HTERT RPE-1 (cell line): Measurements from ENCODE around the gene UBAC2.

ENCODE experiments used
- in situ Hi-C: fragments of 300-500 bp; cut with MboI; formaldehyde crosslinking; loops from 4 replicates; pipeline ENCODE4 v1.14.3; 2020; ENCODE audit warnings: low sequenced_read_pairs

UBAC2 gene

DNA sequence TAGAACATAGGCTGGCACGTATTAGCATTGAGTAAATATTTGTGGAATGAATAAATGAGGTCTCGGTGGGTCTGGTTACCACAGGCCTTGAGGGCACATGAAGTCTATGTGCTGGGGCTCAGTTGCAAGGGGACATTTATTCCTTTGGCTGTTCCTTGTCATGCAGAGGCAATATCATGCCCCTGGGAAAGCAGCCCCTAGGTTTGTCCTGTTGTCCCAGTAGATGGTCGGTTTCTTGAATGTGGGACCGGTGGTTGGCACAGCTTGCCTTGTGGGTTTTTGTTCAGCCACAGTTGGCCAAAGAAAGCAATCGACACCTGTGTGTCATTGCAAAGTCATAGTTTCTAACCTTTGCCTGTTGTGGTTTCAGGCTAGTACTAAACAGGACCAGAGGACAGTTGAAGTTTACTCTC lies 131.2 kb downstream of the UBAC2 start:
- in situ Hi-C loops = no loop called here

DNA sequence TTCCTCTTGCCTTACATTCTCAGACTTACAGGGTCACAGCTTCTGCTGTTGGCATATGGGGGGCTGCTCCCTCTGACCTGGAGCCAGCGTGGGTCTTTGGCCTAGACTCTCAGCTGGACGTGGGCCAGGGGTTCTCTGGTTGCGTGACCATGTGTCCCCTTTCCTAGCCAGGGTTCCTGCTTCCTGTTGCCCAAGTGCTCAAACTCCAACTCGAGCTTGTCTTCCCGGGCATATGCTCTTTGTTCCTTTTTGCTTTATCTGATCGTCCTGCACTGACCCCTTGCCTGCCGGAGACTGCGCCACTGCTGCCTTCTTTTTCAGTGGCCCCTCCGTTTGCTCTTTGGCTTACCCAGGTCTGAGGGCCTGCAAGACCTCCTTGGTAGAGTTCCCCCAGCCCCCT lies 131.8 kb downstream of the UBAC2 start:
- in situ Hi-C loops = no loop called here

DNA sequence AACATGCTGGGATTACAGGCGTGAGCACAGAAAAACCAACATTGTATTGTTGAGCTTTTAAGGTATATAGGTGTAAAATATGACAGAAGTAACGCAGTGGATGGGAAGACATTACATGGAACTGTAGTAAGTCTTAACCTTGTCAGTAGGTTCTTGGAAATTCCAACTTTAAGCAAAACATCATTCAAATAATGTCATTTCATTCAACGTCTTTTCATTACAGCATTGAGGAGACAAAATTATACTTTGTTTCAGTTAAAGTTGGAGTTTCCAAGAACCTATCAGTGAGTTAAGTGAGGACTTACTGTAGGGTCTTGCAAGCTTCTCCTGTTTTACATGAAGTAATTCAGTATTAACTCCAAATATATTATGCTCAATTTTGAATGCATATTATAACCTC lies 133.6 kb downstream of the UBAC2 start:
- in situ Hi-C loops = no loop called here

DNA sequence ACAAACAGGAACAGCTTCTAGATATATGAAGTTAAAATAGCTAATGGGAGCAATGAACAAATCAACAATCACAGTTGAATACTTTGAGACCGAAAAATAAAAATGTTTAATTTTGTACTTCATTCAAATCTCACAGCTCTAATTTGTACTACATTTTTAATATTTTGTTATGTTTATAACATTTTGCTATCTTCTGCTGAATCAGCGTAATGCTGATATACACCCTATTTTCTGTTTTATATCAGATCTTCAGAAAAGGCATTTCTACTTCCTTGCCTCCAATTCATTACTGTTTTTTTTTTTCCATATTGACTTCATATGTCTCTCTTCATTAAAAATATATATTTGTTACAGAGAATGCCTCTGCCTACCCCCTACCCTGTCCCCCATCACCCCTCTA lies 134.4 kb downstream of the UBAC2 start:
- in situ Hi-C loops = no loop called here

DNA sequence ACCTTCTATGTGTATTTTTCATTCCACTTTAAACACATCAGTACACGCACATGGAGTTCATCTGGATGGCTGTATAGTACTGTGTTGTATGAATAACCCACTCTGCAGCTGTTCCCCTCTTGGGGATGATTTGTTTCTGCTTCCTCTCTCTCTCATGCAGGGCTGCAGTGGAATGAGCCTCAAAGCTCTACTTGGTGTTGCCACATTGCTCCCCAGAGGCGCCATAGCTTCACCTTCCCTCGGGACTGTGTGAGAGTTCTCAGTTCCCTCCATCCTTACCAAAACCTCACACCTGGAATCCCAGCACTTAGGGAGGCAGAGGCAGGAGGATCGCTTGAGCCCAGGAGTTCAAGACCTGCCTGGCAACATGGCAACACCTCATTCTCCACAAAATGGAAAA lies 134.9 kb downstream of the UBAC2 start:
- in situ Hi-C loops = no loop called here

DNA sequence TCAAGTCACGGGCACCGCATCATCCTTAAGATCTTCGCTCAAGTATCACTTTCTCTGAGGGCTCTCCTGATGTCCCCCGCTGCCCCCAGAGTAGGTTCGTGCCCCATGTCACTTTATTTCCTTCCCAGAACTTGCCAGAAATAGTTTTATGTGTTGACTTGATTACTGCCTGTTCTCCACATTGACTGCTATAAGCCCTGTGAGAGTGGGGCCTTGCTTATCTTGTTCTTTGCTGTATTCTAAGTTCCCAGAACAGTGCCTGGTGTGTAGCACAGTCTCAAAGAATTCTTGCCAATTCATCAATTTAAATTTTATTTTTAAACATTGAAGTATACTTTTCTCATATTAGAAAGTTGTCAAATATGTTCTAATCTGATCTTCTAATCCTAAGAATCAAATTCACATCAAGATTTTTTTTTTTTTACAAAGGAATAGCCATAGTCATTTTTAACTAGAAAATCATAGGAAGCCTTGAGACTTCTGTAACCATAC lies 138.6 kb downstream of the UBAC2 start:
- in situ Hi-C loops = no loop called here

DNA sequence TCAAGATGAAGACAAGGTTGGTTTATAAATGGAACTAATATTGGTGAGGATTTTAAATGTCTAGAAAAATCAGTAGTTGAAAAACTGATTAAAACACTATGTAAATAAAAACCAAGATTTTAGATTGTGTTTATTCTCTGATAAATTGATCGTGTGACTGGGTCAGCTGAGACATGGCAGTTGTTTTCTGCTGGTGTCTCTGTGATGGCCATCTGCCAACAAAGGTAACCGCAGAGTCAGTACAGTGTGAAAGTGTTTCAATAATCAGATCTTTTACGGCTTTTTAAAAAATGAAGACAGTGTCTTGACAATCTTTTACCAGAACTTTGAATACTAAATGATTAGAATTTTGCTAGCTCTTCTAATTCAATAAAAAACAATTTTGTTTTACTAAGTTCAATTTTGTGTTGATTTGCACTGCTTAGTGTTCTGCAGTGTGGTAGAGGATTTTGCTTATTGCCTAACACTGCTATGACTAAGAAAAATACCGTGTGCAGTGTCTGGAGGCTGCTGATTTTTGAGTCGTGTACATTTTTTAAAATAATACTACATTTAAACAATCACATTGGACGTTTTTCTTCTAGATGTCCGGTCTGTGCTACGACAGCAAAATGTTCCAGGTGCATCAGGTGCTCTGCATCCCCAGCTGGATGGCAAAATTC lies 139.2 kb downstream of the UBAC2 start:
- in situ Hi-C loops = no loop called here

DNA sequence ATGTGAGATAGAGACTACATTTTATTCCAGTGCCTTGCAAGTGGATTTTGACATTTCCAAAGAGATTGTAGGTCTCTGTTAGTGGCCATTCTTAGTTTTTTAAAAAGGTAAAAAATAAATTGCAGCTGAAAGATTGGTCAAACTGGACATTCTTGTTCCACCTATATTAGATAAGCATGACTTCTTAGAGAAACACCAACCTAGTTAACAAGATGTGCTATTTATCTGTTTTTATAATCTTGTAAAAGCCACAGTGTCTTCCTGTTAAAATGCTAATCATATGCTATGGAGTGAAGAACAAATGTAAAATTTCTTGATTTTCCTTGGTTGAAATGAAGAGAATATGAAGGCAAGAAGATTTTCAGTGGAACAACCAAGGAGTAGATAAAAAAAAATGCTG lies 140.0 kb downstream of the UBAC2 start:
- in situ Hi-C loops = no loop called here

DNA sequence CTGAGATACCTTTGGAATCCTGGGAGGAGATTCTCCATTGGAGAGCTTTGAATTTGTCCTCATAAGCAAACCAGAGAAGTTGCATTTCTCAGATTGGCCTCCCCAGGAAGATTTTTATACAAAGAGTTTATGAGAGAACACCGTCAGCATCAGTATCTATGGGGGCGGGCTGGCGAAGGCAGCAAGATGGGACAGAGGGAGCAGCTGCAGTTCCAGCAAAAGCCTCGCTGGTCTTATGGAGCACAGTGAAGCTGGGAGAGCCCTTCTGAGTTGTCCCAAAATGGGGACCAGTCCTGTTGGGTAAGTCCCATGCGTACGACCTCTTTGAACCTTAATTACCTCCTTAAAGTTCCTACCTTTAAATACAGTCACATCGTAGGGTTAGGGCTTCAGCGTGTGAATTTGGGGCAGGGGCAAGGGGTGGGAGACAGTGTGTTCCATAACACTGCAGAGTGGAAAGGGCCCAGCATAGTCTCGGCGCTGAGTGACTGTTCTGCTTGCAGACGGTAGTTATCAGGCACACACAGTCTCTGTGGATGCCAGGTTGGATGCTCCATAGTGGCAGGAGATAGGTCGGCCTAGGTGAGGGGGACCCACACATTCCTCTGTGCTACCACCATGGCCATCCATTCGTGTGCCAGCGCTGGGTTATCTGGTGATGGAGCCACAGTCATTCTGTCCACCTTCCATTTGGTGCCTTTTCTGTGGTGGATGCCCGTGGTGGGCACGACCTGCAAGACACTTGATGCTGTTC lies 141.5 kb downstream of the UBAC2 start:
- in situ Hi-C loops = no loop called here

DNA sequence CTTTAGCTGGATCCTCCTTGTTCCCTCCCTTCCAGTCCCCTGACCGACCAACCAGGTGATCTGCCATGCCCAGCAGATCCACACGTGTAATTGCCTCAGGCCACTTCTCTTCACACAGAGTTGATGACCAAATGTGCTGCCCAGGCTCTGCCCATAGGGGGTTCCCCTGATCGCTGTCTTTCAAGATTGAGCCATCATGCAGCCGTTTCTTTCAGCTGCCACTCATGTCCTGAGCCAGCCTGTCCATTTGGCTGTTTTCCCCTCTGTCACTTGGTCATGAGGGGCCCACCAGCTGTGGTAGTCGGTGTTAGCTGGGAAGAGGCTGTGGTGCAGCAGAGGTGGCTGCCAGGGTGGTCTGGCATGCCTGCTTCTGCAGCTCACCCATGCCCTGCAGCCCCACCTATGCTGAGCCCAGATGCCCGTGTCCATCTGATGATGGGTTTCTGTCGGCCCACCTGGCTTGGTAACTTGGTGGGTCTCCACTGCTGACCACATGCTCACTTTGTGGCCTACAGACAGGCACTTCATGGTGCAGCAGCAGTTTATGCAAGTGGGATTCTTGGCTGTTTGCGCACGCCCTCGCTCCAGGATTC lies 142.2 kb downstream of the UBAC2 start:
- in situ Hi-C loops = no loop called here

DNA sequence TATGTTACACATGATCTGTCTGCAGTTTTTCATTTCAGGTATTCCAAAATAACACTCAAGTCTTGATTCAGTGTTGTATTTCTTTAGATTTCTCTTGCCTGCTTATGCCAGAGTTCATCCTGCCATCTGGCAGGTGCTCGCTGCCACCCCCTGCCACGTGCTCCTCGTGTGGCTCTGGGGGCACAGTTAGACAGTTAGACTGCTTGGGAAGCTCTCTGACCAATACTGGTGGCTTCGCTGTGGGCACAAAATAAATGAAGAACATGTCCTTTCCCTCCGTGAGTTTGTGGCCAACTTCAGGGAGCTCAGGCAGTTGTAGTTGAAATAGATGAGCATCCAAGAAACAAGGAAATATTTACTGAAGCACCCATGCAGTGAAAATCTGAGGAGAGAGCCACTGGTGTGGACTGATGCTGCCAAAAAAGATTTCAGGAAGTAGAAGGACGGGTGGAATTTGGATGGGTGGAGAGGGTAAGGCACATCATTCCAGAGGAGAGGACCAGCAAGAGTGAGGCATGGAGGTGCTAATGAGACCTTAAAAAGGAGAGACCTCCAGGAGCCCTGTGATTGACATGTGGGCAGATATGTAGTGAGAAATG lies 144.1 kb downstream of the UBAC2 start:
- in situ Hi-C loops = no loop called here

DNA sequence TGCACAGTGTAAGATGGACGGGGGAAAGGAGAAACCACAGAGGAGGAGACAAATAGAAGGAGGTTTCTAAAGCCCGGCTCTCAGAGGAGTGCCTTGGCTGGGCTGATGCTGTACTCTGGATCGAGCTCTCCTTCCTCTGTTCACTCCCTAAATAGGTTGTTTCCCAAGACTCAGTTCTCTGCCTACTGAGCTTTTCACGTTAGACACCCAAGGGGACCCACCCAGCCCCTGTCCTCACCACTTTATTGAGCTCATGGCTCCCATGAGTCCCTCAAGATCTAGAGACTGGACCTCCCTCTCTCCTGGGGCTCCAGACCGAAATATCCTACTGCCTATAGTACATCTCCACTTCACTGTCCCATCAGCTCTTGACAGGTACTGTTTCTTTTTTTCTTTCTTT lies 144.7 kb downstream of the UBAC2 start:
- in situ Hi-C loops = no loop called here

DNA sequence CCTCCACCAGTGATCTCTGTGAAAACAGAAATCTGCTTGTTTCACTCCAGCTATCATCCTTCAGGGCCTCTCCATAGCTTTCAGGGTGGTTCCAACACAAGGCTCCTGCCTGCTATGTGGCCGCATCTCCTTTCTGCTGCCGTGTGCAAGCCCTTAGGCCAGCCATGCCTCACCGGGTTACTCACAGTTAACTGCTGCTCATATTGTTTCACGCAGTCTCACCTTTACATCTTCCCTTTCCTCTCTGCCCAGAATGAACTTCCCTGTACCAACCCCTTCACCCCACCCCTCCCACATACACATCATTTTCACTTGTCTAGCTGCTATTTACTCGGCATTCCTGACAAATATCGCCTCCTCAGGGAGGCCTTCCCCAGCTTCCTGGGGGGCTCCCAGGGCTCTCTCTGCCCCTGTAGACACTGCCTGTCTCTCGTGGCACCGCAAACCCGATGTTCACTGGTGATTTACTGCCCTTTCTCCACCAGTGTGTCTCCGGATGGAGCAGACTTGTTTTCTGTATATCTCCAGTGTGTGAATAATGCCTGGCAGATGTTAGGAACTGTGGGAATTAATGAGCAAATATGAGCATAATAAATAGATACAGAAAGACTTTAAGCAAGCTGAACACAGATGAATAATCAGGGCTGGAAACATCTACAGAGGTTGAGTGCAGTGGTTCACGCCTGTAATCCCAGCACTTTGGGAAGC lies 145.8 kb downstream of the UBAC2 start:
- in situ Hi-C loops = no loop called here

DNA sequence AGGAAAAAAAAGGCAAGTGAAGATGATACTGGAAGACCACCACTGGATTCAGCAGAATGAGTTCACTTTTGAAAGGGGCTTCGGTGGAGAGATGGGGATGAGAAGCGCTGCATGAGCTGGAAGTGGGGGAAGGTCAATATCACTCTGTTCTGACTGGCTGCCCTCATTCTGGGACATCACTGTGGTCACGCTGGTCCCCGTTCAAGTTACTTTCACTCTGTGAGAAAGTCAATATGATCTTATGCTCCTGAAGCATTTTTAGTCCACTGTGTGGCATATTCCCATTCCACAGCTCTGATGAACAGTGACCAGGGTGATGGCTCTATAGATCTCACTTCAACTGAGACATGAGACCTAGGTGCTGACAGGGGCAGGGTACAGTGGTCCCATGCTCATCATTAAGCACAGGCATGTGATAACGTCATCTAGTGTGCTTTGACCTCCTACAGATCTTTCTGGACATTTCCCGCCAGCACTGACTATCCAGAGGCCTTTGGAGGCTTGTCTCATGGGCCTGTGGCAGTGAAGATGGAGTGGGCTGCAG lies 146.8 kb downstream of the UBAC2 start:
- in situ Hi-C loops = no loop called here

DNA sequence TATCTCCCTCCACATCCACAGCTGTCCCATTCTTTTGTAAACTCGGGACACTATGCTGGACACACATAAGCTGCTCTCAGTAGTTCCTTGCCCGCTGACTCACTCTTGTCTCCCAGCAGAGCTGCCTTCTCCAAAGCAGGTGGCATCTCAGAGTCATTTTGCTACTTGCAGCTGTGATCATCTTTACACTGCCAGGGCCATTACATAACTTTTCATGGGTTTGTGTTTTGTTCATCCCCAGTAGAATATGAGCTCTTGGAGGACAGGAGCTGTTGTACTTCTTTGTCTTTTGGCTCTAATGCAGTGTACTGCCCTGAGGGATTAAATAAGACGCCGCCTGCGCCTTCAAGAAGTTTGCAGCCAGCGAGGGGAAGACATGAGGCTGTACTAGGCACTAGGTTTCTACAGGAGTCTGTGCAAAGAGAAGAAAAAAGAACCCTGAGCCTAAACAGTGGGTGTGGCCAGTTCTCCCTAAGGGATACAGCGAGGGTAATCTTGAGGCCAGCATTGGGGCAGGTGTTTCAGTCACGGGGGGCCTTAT lies 147.3 kb downstream of the UBAC2 start:
- in situ Hi-C loops = no loop called here

DNA sequence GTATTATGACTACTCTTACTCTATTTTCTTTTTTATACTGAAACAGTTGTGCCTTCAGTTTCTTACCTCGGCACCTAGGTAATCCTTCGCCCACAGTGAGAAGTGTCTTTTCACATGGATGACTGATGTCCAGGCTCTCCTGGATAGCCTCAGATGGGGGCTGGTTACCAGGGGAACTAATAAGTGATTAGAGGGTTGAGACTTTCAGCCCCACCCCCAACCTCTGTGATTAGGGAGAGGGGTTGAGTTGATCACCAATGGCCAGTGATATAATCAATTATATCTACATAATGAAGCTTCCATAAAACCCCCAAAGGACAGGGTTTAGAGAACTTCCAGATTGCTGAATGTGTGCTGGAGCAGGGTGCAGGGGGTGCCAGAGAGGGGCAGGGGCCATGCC lies 149.5 kb downstream of the UBAC2 start:
- in situ Hi-C loops = no loop called here

DNA sequence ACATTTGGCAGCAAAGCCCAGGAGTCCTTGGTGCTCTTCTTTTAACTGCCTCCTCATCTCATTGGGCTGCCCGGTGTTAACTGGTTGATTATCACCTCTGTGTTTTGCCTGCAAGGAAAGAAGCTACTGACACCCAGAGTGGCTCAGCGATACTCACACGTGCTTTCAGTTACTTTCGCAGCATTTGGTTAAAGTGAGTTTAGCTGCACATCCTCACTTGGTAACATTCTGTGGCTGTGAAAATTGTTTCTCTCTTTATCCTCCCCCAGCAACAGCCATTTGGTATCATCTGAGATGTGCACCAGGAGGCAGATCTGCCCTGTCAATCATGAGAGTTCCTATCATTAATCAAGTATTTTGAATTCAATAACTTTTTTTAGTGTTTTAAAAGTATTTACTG lies 151.1 kb downstream of the UBAC2 start:
- in situ Hi-C loops = no loop called here

DNA sequence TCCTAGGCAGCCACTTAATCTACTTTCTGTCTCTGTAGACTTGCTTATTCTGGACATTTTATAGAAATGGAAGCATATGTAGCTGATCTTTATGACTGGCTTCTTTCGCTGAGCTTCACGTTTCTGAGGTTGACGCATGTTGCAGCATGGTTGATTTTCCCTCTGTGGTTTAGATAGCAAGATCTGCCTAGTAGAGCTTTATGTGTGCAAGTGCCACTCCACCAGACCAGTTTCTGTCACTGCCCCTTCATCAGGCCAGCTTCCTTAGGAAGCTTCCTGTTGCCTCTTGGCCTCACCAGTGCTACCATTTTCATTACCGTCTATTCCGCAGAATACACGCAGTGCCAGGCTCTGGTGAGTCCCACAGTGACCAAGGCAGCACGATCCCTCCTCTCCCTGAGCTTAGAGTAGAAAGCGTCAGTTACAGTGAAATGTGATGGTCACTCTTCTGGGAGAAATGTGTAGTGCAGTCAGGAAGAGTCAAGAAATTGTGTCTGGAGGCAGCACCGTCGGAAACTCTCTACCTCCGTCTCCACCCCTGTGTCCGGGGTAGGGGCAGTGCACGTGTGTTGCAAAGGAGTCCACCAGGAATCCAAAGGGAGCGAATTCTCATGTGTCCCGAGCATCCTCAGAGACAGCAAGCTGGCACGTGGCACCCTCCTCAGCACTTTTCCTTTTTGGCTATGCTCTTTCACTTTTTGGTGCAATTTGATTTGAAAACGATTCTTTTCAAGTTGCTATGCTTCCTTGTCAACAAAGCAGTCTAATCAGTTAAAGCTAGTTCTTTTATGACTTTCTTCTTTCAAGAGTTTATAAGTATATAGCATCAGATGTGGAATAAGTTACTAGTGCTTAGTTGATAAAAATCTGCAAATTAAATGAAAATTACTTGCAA lies 151.9 kb downstream of the UBAC2 start:
- in situ Hi-C loops = no loop called here

DNA sequence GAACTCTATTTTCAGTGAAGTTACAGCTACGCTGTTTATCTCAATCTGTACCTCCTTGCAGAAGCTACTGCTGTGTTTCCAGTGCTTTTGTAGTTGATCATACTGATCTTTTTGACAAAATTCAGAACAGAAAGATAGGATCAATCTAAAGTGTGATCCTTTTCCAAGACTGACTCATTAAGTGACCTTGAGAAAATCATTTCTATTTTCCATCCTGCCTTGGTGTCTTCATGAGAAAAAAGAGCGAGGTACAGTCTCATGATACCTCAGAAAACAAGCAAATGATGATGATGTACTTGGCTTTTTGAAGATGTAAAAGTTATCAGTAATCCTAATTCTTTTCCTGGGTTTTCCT lies 152.6 kb downstream of the UBAC2 start:
- in situ Hi-C loops = no loop called here

DNA sequence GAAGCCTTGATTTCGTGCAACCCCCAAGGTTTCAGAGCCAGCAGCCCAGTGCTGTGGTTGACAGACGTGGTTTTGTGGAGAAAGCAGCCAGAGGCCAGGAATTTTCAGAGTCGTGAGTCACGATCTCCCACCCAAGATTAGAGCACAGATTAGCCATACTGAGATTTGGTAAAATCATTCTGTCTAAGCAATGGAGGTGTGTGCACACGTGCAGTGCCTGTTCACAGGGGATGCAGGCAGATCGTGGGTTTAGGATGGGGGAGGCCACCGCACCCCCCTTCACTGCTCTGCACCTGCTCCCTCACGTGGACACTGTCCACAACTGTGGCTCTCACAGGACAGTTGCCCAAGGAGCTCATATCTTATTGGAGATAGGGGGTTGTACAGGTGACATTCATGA lies 153.2 kb downstream of the UBAC2 start:
- in situ Hi-C loops = no loop called here
